ENCODE results near the gene PITRM1. TPM values are rescaled to one million over a fixed set of nuclear protein-coding genes. Genes with fewer than 3 reads are reported as not detected.

The PITRM1 gene
- total and polyA plus RNA-seq, 7 experiments from 2014 or later, result 35.1 to 90.8 (median 71.8) TPM

DNA sequence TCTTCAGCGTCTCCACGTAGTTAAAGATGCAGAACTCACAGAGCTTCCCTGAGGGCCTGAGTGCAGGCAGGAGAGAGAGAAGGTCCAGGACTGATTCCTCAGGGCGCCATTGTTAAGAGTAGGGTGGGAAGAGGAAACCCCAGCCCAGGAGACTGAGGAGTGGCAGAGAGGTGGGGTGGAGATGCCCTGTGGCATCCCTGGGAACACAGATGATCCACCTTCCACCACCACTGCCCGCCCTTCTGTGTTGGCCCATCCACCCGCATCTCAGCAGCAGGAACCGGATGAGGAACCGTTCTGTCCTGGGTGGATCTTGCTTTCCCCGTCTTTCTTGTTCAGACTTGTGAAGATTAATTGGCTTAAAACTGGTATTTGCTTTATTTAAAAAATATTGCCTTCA lies 56.9 kb downstream of the PITRM1 start:
- ChIA-PET CTCF (no interaction called here), POLR2A (no interaction called here)
- intact Hi-C loops (cut with micrococcal nuclease), result no loop called here
- no peak overlapping the region for H3K4me3 ChIP-seq (ENCODE audit: low read length)
- ATAC-seq, result no peak
- Mint-ChIP-seq H3K27me3 (no peaks in the 10 kb centered on the region), H3K36me3 (peaks cover 15 to 64% (median 31%) of the 10 kb centered on the region in 5 donors), H3K9me3 (peaks cover 0 to 2% (median 0%) of the 10 kb centered on the region in 11 donors), H3K4me3 (no peak overlapping the region), H3K4me1 (peaks cover 0 to 7% (median 0%) of the 10 kb centered on the region in 7 donors), H3K27ac (no peak overlapping the region)
- no peaks in the 10 kb centered on the region for H3K27me3 ChIP-seq (ENCODE audit: control insufficient read depth in 2 of 2, insufficient read depth in 2 of 2, low read length in 2 of 2)
- no peaks in the 10 kb centered on the region for H3K4me1 ChIP-seq (ENCODE audit: control insufficient read depth in 2 of 2, insufficient read depth in 2 of 2, low read length in 2 of 2)
- no peaks in the 10 kb centered on the region for H3K9me3 ChIP-seq (ENCODE audit: control insufficient read depth in 2 of 3, low read length in 3 of 3)
- H3K36me3 ChIP-seq (ENCODE audit: control insufficient read depth in 2 of 3, insufficient read depth in 3 of 3, low read length in 3 of 3), result peaks cover 0 to 83% (median 7%) of the 10 kb centered on the region in 3 experiments
- DNase-seq, result no peak
- H3K27ac ChIP-seq (ENCODE audit: low read depth, low read length), result no peak overlapping the region

DNA sequence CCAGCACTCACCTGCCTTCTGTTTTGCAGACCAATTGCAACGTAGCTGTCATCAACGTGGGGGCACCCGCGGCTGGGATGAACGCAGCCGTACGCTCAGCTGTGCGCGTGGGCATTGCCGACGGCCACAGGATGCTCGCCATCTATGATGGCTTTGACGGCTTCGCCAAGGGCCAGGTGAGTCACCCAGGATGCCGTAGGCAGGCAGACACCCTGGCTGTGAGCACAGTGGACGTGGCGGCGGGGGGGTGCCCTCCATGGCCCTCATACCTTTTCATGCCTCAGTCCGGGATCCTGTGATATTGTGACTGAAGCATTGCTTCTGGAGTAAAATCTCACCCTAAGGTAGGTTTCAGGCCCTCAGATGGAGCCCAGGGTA lies 59.2 kb downstream of the PITRM1 start:
- ChIA-PET CTCF (no interaction called here), POLR2A (no interaction called here)
- H3K27ac Mint-ChIP-seq, result peak overlapping the region in 1 of 9 donors; percentile 14
- Histone ChIP-seq H3K27me3 (ENCODE audit: control insufficient read depth in 2 of 2, insufficient read depth in 2 of 2, low read length in 2 of 2) (no peaks in the 10 kb centered on the region), H3K36me3 (ENCODE audit: control insufficient read depth in 2 of 3, insufficient read depth in 3 of 3, low read length in 3 of 3) (peaks cover 0 to 86% (median 7%) of the 10 kb centered on the region in 3 experiments), H3K9me3 (ENCODE audit: control insufficient read depth in 2 of 3, low read length in 3 of 3) (no peaks in the 10 kb centered on the region), H3K4me1 (ENCODE audit: control insufficient read depth in 2 of 2, insufficient read depth in 2 of 2, low read length in 2 of 2) (no peaks in the 10 kb centered on the region), H3K27ac (ENCODE audit: low read depth, low read length) (no peak overlapping the region), H3K4me3 (ENCODE audit: low read length) (no peak overlapping the region)
- no peak overlapping the region for H3K4me3 Mint-ChIP-seq
- DNase-seq, result no peak
- H3K4me1 Mint-ChIP-seq, result peaks cover 0 to 10% (median 0%) of the 10 kb centered on the region in 7 donors
- peaks cover 15 to 65% (median 33%) of the 10 kb centered on the region in 5 donors for H3K36me3 Mint-ChIP-seq
- ATAC-seq, result no peak
- no peaks in the 10 kb centered on the region for H3K27me3 Mint-ChIP-seq
- H3K9me3 Mint-ChIP-seq, result peaks cover 0 to 3% (median 0%) of the 10 kb centered on the region in 11 donors
- intact Hi-C loops (cut with micrococcal nuclease), result no loop called here

DNA sequence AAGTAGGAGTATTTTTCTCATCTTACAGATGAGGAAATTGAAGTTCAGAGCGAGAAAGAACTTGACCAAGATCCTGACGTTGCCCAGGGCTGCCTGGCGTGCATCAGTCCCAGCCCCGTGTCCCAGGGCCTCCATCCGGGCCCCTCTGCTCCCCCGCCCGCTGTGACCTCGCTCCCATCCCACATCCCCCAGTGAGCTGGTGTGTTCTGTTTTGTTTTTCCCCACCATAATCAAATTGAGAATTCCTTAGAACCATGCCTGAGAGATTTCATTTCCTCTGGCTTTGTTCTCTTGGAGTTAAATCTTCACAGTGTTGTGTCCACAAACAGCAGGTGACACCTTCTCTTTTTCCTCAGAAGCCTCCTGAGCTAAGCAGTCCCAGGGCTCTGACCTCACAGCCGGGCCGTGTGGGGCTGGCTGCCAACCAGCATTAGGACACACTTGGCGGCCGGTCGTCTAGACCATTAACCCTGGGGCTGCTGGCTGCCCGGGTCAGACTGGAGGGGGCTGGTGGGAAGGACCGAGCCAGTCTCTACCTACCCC lies 60.9 kb downstream of the PITRM1 start:
- Histone ChIP-seq H3K4me1 (ENCODE audit: control insufficient read depth in 2 of 2, insufficient read depth in 2 of 2, low read length in 2 of 2) (no peaks in the 10 kb centered on the region), H3K27me3 (ENCODE audit: control insufficient read depth in 2 of 2, insufficient read depth in 2 of 2, low read length in 2 of 2) (no peaks in the 10 kb centered on the region), H3K4me3 (ENCODE audit: low read length) (no peak overlapping the region), H3K27ac (ENCODE audit: low read depth, low read length) (no peak overlapping the region), H3K36me3 (ENCODE audit: control insufficient read depth in 2 of 3, insufficient read depth in 3 of 3, low read length in 3 of 3) (peaks cover 6 to 88% (median 7%) of the 10 kb centered on the region in 3 experiments), H3K9me3 (ENCODE audit: control insufficient read depth in 2 of 3, low read length in 3 of 3) (no peaks in the 10 kb centered on the region)
- ATAC-seq (no peak), DNase-seq (no peak)
- peaks cover 0 to 10% (median 0%) of the 10 kb centered on the region in 7 donors for H3K4me1 Mint-ChIP-seq
- no peak overlapping the region for H3K27ac Mint-ChIP-seq
- peaks cover 0 to 3% (median 0%) of the 10 kb centered on the region in 11 donors for H3K9me3 Mint-ChIP-seq
- H3K4me3 Mint-ChIP-seq, result no peak overlapping the region
- H3K36me3 Mint-ChIP-seq, result peaks cover 13 to 62% (median 28%) of the 10 kb centered on the region in 5 donors
- H3K27me3 Mint-ChIP-seq, result no peaks in the 10 kb centered on the region
- ChIA-PET POLR2A (no interaction called here), CTCF (no interaction called here)
- intact Hi-C loops (cut with micrococcal nuclease), result no loop called here

DNA sequence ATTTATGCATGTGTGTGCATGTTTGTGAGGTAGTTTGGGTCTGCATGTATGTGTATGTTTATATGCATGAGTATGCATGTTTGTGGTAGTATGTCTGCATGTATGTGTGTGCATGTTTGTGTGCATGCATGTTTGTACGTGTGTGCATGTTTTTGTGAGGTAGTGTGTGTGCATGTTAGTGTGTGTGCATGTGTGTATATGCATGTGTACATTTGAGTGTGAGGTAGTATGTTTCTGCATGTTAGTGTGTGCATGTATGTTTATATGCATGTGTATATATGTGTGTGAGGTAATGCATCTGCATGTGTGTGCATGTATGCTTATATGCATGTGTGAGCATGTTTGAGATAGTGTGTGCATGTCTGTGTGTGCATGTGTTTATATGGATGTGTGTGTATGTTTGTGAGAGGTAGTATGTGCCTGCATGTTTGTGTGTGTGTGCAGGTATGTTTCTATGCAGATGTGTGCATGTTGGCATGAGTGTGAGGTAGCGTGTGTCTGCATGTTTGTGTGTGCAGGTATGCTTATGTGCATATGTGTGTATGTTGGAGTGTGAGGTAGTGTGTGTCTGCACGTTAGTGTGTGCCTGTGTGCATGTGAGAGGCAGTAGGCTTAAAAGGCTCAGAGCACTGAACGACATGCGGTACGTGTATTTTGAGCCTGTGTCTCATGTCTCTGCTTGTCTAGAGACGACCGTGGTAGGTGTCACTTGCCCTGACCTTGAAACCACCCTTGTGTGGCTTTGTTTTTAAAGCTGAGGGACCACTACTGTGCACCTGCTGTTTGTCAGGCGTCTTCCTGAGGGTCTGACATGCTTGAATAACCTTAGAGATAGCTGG lies 61.6 kb downstream of the PITRM1 start:
- H3K4me3 Mint-ChIP-seq, result no peak overlapping the region

DNA sequence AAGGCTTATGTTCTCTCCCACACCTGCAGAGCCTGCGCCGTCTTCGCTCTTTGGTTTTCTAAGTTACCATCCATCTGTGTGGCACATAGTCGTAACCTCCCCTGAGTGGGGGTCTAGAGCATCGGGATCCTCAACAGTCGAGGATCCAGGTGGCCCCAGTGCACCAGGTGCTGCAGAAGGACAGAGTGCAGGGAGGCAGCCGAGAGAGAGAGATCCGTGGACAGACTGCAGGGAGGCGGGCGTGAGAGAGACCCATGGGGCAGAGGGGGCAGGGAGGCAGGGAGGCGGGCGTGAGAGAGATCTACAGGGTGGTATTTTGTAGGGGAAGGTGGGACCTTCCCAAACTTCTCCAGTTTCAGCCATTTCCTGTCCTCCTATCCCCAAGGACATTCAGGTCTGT lies 62.9 kb downstream of the PITRM1 start:
- CTCF ChIA-PET, result no interaction called here
- H3K36me3 ChIP-seq (ENCODE audit: control insufficient read depth in 2 of 3, insufficient read depth in 3 of 3, low read length in 3 of 3), result peaks cover 6 to 82% (median 7%) of the 10 kb centered on the region in 3 experiments
- no peak for DNase-seq
- no peaks in the 10 kb centered on the region for H3K4me1 ChIP-seq (ENCODE audit: control insufficient read depth in 2 of 2, insufficient read depth in 2 of 2, low read length in 2 of 2)
- intact Hi-C loops (cut with micrococcal nuclease), result no loop called here
- H3K27ac ChIP-seq (ENCODE audit: low read depth, low read length), result no peak overlapping the region
- H3K4me3 ChIP-seq (ENCODE audit: low read length), result no peak overlapping the region
- Mint-ChIP-seq H3K27me3 (no peaks in the 10 kb centered on the region), H3K27ac (no peak overlapping the region), H3K36me3 (peaks cover 8 to 58% (median 19%) of the 10 kb centered on the region in 5 donors), H3K9me3 (peaks cover 0 to 3% (median 0%) of the 10 kb centered on the region in 11 donors), H3K4me3 (no peak overlapping the region), H3K4me1 (peaks cover 0 to 6% (median 0%) of the 10 kb centered on the region in 7 donors)
- POLR2A ChIA-PET, result no interaction called here
- H3K27me3 ChIP-seq (ENCODE audit: control insufficient read depth in 2 of 2, insufficient read depth in 2 of 2, low read length in 2 of 2), result no peaks in the 10 kb centered on the region
- no peak for ATAC-seq
- no peaks in the 10 kb centered on the region for H3K9me3 ChIP-seq (ENCODE audit: control insufficient read depth in 2 of 3, low read length in 3 of 3)

More for the DNA sequence above, 61.6 kb downstream of the PITRM1 start:
- Histone ChIP-seq H3K27ac (ENCODE audit: low read depth, low read length) (no peak overlapping the region), H3K27me3 (ENCODE audit: control insufficient read depth in 2 of 2, insufficient read depth in 2 of 2, low read length in 2 of 2) (no peaks in the 10 kb centered on the region), H3K36me3 (ENCODE audit: control insufficient read depth in 2 of 3, insufficient read depth in 3 of 3, low read length in 3 of 3) (peaks cover 6 to 81% (median 7%) of the 10 kb centered on the region in 3 experiments), H3K4me3 (ENCODE audit: low read length) (no peak overlapping the region), H3K9me3 (ENCODE audit: control insufficient read depth in 2 of 3, low read length in 3 of 3) (no peaks in the 10 kb centered on the region), H3K4me1 (ENCODE audit: control insufficient read depth in 2 of 2, insufficient read depth in 2 of 2, low read length in 2 of 2) (no peaks in the 10 kb centered on the region)
- Mint-ChIP-seq H3K9me3 (peaks cover 0 to 3% (median 0%) of the 10 kb centered on the region in 11 donors), H3K4me1 (peaks cover 0 to 10% (median 0%) of the 10 kb centered on the region in 7 donors), H3K27ac (peak overlapping the region in 1 of 9 donors; percentile 4), H3K36me3 (peaks cover 8 to 56% (median 21%) of the 10 kb centered on the region in 5 donors), H3K27me3 (no peaks in the 10 kb centered on the region)
- POLR2A ChIA-PET, result no interaction called here
- no peak for ATAC-seq
- CTCF ChIA-PET, result no interaction called here
- DNase-seq, result no peak
- intact Hi-C loops (cut with micrococcal nuclease), result no loop called here

DNA sequence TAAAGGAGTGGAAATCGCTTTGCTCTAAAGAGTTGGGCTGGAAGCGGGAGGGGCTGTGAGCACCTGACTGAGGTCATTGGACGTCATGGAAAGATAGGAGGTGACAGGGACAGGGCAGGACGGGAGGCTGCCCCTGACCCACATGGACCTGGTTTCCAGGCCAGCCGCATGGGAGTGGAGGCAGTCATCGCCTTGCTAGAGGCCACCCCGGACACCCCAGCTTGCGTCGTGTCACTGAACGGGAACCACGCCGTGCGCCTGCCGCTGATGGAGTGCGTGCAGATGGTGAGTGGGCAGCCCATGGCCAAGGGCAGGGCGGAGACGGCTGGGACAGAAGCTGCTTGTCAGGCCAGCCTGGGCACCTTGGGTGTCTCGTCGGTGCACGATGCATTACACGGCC lies 63.4 kb downstream of the PITRM1 start:
- H3K4me3 Mint-ChIP-seq, result no peak overlapping the region
- no peaks in the 10 kb centered on the region for H3K9me3 ChIP-seq (ENCODE audit: control insufficient read depth in 2 of 3, low read length in 3 of 3)
- no peak overlapping the region for H3K27ac ChIP-seq (ENCODE audit: low read depth, low read length)
- H3K27ac Mint-ChIP-seq, result no peak overlapping the region
- H3K36me3 Mint-ChIP-seq, result peaks cover 12 to 62% (median 21%) of the 10 kb centered on the region in 5 donors
- no peaks in the 10 kb centered on the region for H3K27me3 ChIP-seq (ENCODE audit: control insufficient read depth in 2 of 2, insufficient read depth in 2 of 2, low read length in 2 of 2)
- H3K4me1 ChIP-seq (ENCODE audit: control insufficient read depth in 2 of 2, insufficient read depth in 2 of 2, low read length in 2 of 2), result no peaks in the 10 kb centered on the region
- CTCF ChIA-PET, result no interaction called here
- H3K4me1 Mint-ChIP-seq, result peaks cover 0 to 6% (median 0%) of the 10 kb centered on the region in 7 donors
- POLR2A ChIA-PET, result no interaction called here
- no peak overlapping the region for H3K4me3 ChIP-seq (ENCODE audit: low read length)
- intact Hi-C loops (cut with micrococcal nuclease), result no loop called here
- ATAC-seq (no peak), DNase-seq (no peak)
- H3K36me3 ChIP-seq (ENCODE audit: control insufficient read depth in 2 of 3, insufficient read depth in 3 of 3, low read length in 3 of 3), result peaks cover 6 to 82% (median 7%) of the 10 kb centered on the region in 3 experiments
- H3K9me3 Mint-ChIP-seq, result peaks cover 0 to 3% (median 0%) of the 10 kb centered on the region in 11 donors
- no peaks in the 10 kb centered on the region for H3K27me3 Mint-ChIP-seq
